SKM-1 treated with dmso at 0.1 percent for 144 hours (cell line): ENCODE data around the gene LIMS2.

Experiments used
- DNase-seq: peaks from one replicate; lab custom pipeline; 2025; ENCODE audit not compliant: unreplicated experiment; lab: John Stamatoyannopoulos, UW

The LIMS2 gene

DNA sequence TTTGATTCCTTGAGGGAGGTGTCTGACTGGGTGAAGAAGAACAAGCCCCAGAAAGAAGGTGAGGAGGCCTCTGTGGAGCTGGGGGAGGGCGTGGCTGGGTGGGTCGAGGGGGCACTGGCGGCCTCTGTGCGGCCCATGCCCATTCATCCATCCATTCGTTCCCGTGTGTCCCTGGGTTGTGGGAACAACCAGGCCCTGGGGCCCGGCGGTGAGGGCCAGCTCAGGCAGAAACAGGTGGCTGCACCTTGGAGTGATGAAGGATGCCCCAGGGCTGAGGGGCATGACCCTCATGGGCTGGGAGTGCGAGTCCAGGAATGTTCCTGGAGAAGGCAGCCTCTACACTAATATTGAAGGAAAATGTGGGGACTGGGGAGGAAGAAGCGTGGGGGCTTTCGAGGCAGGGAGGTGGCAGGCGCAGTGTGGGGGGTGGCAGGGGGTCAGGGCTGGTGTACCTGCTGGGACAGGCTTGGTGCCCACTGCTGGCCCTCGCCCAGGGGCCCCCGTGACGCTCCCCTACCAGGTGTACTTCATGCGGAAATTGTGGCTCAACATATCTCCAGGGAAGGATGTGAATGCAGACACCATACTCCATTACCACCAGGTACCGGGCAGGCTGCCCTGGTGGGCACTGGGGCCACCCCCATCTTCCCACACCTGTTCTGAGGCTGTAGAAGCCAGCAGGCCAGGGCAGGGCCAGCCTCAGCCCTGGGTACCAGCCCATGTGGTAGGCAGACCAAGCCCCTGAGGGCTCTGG, 40.5 kb downstream of the LIMS2 start:
- no peak for DNase-seq

DNA sequence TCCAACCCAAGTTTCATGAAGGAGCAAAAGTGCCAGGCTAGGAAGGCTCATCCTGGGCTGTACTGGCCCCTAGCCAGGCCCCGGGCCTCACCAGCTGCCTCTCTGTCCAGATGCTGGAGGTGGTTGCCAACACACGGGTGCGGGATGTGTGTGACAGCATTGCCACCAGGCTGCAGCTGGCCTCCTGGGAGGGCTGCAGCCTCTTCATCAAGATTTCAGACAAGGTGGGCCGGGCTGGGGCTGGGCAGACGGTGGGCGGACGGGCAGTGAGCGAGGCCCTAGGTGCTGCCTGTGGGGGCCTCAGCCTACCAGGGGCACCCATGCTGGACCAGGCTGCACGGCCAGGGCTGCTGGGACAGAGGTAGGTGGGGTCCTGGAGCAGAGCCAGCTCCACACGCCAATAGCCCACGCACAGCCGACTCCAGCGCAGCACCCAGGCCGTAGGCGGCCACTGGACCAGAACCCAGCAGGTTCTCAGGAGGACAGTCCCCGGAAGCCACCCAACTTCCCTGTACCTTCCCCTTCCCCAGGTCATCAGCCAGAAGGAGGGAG, 41.2 kb downstream of the LIMS2 start:
- no peak for DNase-seq

DNA sequence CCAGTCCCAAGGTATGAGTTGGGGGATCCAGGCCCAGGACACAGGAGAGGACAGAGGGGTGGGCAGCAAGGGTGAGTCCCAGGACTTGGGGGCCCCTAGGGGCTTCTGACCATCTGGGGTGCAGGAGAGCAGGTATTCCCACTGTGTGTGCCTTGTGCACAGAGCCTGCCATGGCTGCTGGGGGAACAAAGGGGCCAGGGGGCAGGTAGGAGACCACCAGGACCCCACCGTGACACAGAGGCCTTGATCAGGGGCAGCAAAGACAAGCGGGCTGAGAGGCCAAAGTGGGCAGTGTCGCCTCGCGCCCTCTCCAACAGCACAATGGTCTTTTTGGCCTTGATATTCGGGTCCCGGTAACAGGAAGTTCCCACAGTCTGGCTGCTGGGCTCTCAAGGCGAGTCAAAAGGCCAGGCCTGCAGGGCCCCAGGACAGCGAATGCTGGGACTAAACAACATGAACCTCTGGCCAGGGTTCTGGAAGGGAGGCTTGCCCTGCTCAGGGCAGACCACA, 41.7 kb downstream of the LIMS2 start:
- no peak for DNase-seq

DNA sequence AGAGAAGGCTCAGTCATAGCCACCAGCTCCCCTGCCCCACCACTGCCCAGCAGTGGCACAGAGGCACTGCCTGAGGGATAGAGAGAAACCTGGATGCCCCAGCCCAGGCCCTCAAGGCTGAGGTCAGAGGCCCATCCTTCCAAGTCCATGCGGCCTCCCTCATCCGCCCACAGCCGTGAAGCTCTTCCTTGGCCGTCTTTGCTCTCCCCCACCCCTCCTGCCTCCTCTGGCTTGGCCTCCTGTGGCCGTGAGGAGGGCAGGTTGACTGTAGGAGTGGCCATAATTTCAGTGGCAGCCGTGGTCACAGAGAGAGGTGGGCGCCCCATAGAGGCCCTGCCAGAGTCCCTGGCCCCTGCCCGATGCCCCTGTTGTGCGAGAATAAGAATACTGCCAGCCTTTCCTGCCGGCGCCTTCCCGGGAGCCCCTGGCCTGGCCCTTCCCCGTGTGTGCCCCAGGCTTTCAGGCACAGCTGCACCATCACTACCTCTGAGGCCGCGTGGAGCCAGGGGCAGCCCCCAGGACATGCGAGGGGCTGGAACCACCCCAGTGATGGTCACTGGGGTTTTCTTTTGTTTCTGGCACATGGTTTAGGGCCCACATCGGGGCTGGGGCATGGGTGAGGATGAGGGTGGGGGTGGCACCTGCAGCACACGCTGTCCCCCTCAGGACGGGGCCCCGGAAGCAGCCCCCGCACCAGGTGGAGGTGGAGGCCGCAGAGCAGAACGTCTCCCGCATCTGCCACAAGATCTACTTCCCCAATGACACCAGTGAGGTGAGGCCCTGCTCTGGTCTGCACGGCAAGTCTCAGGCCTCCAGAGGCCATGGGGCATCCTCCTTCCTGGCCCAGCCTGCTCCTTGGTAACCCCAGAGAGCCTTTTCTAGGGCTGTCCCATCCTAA, 42.5 kb downstream of the LIMS2 start:
- no peak for DNase-seq

DNA sequence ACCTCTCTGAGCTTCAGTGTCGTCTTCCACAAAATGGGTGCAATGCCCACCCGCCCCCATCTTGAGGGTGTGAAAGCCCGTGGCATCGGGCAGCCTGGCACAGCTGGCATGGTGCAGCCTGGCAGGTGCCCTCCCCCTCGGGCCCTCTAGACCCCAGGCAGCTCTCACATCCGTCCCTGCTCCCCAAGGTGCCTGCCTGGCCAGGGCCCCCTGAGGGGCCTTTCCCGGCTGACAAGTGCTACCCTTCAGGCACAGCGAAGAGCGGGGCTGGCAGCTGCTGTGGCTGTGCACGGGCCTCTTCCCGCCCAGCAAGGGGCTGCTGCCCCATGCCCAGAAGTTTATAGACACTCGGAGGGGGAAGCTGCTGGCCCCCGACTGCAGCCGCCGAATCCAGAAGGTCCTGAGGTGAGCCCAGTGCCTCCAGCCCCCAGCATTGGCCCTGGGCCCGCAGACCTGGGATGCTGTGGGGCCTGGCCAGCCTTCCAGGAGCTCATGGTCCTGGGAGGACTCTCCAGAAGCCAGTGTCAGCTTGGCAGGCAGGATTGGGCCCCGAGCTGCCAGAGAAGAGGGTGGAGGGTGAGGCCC, 43.2 kb downstream of the LIMS2 start:
- no peak for DNase-seq

DNA sequence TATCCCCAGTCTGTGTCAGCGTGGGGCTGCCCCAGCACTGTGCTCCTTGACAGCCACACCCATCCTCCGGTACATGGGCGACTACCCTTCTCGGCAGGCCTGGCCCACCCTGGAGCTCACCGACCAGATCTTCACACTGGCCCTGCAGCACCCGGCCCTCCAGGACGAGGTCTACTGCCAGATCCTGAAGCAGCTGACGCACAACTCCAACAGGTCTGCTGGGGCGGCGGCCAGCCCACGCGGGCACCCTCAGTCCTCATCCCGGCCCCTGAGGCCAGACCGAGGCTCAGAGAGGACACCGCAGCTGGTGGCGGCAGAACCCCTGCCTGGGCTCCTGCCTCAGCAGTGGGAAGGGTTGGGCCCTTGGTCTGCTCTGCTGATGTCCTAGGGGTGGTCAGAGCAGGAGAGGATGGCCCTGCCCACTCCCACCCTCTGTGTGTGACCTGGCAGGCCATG, 43.8 kb downstream of the LIMS2 start:
- DNase-seq = no peak

DNA sequence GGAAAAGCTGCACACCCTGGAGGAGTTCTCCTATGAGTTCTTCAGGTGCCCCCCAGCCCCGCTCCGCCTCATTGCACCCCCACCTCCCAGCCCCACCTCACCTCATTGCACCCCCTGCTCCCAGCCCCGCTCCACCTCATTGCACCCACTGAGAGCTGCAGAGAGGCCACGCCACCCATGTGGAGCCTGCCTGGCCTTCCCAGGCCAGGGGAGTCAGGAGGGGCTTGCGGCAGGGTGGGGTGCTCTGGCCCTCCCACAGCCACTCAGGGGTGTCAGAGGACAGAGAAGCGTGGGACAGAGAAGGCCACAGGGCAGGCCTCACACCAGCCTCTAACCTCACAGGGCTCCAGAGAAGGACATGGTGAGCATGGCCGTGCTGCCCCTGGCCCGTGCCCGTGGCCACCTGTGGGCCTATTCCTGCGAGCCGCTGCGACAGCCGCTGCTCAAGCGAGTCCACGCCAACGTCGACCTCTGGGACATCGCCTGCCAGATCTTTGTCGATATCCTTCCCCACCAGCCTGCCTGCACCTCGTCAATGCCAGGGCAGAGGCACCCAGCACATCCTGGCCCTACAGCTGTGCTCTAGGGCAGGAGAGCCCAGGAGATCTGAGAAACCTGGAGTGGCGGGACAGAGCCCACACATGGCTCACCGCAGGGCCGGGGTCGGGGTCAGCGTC, 44.3 kb downstream of the LIMS2 start:
- DNase-seq = no peak

DNA sequence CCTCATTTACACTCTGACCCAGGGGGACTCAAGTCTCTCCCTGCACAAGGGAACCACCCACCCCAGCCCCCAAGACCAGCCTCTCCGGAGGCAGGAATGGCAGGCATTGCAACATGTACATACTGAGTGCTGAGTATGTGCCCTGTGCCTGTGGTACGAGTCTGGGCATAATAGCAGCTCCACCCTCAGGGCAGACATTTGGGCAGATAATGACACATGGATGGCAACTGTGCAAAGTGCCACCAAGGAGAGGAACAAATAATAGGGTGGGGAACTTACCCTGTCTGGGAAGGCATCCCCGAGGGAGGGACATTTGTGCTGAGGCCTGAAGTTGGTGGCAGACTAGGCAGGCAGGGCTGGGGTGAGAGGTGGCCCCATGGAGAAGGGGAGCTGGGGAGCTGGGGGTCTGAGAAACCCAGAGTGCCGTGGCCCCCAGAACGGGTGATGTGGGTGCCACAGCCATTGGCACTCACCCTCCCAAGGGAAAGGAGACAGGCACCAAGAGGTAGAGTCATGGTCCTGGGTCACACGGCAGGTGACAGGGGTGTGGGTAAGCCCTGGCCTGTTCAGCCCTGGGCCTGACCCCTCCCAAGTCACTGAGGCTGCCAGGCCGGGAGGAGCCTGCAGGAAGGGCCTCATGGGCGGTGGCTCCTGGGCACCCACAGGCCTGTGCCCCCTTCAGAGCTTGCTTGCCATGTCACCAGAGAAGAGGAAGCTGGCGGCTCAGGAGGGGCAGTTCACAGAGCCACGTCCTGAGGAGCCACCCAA, 45.0 kb downstream of the LIMS2 start:
- no peak for DNase-seq

DNA sequence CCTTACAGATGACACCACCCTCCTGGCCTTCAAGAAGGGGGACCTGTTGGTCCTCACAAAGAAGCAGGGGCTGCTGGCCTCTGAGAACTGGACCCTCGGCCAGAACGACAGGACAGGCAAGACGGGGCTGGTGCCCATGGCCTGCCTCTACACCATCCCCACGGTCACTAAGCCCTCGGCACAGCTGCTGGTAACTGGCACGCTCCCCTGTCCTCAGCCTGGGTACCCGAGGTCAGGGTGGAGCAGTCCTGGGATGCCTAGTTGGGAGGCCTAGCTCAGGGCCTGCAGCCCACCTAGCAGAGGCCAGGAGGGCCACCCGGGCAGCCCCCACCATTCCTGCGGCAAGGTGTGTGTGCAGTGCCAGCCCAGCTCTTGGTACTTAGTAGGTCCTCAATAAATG, 45.7 kb downstream of the LIMS2 start:
- DNase-seq = no peak

DNA sequence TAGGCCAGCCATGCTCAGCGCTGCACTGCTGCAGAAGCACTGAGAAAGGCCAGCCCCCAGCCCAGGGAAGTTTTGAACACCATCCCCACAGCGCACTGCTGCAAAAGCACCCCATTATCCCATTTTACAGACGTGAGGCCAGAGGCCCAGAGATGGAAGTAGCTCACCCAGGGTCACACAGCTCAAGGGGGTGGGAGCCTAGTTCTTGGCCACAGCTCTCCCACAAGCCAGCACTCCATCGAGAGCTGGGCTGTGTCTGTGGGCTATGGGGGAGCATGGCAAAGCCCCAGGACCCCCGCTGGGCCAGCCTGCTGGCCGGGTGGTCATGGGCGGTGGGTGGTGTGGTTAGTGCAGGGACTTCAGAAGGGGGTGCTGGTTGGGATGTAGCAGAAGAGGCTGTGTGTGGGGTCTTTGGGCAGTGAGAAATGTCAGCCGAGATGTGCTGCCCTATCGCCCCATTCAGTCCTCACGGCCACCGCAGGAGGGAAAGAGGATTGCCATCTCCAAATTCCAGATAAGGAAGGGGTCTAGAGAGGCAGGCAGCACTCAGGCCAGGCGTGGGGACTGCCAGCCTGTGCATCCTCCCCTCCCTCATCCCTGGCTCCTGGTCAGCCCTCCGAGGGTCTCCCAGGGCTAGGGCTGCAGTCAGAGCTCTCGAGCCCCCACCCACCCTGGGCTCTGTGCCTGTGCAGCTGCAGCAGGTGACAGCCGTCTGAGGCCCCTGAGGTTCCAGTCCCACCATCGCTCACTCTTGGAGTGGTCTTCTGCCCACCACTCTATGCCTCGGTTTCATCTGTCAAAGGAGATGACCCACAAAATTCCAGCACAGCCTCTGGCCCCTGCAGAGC, 46.3 kb downstream of the LIMS2 start:
- no peak for DNase-seq

DNA sequence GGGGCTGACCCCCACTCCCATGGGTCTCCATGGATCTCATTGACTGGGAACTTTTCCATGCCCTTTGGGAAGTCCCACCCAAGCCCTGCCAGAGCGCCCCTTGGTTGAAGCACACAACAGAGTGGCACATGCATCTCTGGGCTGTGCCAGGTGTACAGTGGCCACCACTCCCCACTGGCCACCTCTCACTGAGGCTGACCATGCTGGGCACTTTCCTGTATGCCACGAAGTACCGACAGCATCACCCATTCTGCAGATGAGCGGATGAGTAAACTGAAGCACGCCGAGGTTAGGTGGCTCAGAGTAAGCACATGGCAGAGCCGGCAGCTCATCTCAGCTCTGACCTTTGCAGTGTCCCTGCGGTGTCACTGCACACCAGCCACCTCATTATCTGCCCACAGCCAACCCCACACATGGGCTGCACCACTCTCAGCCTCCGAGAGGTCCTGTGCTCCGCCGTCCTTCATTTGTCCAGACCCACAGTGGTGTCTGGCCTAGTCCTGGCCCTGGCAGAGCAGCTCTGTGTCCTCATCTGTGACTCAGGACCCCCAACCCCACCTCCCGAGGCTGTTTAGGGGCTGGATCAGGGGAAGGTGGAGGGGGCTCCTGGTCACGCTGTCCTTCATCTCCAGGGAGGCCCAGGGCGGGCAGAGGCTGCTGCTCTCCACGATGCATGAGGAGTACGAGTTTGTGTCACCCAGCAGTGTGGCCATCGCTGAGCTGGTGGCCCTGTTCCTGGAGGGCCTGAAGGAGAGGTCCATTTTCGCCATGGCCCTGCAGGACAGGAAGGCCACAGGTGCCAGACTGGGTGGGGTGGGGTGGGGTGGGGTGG, 47.4 kb downstream of the LIMS2 start:
- DNase-seq = no peak

DNA sequence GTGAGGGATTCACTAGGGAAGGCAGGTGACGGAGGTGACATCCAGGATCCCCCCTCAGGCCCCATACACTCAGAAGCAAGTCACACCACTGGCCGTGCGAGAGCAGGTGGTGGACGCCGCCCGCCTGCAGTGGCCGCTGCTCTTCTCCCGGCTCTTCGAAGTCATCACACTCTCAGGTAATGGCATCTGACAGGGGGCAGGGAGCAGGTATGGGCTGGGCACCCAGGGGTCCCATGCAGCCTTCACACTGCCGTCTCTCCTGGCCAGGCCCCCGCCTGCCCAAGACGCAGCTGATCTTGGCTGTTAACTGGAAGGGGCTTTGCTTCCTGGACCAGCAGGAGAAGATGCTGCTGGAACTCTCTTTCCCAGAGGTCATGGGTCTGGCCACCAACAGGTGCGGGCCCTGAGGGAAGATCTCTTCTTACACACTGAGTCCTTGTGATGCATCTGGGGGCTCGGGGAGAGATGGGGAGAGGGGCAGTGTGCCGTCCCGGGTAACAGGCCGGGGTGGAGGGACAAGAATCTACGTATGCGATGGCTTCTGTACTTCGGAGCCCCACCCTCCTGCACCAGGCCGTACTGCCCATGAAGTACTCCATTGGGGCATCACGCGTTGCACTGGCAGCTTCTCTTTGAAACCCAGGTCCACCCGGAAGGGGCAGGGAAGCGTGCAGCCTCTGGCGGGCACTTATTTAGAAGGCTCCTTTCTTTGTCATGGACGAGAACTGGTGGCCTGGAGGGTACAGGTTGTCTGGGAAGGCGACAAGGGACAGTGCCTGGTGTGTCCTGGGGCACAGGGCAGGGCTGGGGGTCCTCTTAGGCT, 48.2 kb downstream of the LIMS2 start:
- no peak for DNase-seq

DNA sequence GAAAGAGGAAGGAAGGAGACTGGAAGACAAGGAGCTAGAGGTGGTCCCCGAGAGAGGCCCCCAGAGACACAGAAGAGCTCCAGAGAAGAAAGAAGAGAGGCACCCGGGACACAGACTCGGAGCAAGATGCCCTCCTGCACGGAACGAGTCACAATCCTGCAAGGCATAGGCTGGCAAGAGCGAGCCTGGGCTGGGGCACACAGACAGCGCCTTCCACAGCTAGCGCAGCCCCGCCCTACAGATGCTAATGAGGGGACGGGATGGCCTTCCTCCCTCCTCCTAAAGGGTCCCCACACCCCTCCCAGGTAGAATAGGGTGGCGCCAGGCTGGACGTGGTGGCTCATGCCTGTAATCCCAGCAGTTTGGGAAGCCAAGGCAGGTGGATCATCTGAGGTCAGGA, 49.2 kb downstream of the LIMS2 start:
- no peak for DNase-seq

DNA sequence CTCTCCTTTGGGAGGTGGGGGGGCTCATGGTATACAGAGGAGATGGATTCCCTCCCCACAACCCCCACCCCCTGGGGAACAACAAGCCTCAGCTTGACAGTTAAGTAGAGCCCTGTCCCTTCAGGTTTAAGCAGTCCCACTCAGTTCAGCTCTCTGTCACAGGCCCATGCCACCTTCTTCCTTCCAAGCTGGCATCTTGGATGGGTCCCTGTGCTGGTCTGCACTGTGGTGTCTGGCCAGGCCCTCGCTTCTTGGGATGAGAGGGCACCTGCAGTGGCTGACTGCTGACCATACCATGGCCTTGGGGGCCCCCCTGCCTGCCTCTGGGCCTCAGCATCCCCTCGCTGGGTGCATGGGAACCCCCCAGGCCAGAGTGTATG, 49.8 kb downstream of the LIMS2 start:
- no peak for DNase-seq

DNA sequence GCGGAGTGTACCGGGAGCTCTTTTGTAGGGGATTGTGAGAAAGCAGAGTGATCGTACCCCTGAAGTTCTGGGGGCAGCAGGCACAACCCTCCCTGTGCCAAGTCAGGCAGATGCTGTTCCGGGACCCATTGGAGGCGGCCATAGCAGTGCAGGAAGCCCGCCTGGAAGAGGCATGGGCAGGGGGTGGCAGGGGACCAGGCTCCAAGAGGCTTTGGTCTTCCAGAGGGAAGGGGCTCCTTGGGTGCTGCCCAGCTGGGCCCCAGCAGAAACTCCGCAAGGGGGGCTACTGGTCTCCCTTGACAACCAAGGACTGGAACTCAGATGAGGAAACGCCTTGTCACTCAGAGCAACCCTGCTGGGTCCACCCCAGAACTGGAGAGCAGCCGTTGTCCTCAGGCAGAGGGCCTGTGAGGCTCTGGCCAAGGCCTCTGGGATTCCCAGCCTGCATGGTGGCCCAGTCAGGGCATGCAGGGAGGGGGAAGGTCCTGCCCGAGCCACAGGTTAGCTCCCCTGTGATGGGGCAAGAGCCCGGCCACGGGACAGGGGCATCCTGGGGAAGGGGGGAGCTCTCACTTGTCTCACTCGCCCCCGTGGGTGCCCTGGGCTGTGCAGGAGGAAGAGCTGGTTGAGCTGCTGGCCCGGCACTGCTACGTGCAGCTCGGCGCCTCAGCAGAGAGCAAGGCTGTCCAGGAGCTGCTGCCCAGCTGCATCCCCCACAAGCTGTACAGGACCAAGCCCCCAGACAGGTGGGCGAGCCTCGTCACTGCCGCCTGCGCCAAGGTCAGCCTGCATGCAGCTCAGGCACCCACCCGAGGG, 50.4 kb downstream of the LIMS2 start:
- no peak for DNase-seq

DNA sequence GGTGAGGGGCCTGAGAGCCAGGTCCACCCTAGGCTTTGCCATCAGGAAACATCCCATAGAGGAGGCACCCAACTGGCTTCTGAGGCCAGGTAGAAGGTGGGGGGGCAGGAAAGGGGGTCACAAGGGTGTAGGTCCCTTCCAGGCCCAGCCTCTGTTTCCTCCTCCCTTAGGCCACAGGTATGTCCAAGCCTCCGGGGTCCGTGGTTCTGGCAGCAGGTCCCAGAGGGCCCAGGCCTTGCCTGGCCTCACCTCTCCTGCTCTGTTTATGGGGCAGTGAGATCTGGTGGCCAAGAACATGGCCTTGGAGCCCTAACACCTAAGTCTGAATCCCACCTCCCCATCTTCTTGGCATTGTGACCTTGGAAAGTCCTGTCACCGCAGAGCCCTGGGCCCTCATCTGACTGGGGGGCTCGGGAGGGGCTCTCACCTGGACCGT, 51.0 kb downstream of the LIMS2 start:
- DNase-seq = no peak
